Stimulated activated CD8-positive, alpha-beta memory T cell treated with anti-CD3 and anti-CD28 coated beads, Interleukin-12 subunit alpha, Interleukin-12 subunit beta, amount 100 ng/mL, for 1 hour (primary cell): ENCODE data around the gene FAM234A.
"Not testable (repeated sequence)": the region's sequence is repeated elsewhere in the genome, so short reads cannot be mapped to it uniquely, and the experiment has no call there.

Source experiments
- DNase-seq: peaks from one replicate; pipeline ENCODE4 v3.0.0-alpha.2; 2020; ENCODE audit warnings: low read depth

FAM234A gene

DNA sequence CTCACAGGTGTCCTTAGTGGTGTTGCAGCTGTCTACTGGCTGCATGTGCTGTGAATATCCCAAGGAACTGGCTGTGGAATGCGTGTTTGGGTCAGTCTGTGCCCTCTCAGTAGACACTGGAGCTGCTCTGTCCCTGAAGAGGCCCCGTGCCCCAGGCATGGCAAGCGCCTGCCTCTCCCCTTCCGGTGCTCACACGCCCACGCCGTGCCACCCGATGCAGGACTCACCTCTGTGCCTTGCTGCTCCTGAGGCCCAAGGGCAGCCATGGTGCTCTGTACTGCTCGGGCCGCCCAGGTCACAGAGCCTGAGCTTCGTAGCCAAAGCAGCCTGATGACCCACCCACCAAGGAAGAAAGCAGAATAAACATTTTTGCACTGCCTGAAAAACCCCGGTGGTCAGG lies 31.1 kb downstream of the FAM234A start:
- no peak for DNase-seq

DNA sequence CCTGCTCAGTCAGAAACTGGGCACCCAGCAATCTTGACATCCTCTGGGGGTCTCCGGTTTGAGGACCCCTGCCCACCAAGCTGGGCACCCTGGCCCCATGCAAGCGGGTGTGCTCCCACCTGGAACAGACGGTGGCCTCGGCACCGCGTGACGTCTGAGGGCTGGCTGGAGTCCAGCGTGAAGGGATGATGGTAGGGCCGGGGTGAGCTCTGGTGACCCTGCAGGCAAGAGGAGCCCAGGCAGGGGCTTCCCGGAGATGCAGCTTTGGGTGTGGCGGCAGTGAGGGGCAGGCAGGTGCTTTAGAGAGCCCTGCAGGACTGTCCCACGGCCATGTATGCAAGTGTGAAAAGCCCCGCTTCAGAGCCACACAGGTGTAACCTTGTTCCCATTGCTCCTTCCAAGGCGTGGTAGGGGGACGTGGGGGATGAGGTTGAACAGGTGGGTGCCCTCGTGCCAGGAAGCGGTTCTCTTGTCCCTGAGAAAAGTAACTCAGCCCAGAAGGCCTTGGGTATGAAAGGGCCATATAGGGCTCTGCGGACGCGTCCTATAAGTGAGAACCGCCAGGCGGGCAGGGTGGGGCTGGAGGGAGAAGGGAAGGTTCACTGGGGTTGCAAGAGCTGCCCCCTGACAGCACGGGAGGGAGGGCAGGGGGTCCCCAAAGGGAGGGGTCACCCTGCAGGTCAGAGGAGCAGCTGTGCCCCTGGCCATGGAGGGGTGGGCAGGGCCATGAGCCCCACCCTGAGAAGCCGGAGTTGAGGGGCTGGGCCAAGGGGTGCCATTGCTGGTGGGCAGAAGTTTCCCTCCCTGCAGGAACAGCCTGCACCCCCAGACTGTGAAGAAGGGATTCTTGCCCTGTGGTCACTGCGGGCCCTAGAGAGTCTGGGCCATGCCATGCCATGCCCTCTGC lies 31.9 kb downstream of the FAM234A start:
- DNase-seq, result no peak

DNA sequence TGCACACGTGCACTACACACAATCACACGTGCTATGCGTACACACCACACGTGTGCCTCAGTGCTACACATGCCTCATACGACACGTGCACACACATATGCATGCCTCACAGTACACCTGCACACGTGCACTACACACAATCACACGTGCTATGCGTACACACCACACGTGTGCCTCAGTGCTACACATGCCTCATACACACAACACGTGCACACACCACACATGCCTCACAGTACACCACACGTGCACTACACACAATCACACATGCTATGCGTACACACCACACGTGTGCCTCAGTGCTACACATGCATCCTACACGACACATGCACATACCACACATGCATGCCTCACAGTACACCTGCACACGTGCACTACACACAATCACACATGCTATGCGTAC lies 32.9 kb downstream of the FAM234A start:
- DNase-seq, result not testable (repeated sequence)

DNA sequence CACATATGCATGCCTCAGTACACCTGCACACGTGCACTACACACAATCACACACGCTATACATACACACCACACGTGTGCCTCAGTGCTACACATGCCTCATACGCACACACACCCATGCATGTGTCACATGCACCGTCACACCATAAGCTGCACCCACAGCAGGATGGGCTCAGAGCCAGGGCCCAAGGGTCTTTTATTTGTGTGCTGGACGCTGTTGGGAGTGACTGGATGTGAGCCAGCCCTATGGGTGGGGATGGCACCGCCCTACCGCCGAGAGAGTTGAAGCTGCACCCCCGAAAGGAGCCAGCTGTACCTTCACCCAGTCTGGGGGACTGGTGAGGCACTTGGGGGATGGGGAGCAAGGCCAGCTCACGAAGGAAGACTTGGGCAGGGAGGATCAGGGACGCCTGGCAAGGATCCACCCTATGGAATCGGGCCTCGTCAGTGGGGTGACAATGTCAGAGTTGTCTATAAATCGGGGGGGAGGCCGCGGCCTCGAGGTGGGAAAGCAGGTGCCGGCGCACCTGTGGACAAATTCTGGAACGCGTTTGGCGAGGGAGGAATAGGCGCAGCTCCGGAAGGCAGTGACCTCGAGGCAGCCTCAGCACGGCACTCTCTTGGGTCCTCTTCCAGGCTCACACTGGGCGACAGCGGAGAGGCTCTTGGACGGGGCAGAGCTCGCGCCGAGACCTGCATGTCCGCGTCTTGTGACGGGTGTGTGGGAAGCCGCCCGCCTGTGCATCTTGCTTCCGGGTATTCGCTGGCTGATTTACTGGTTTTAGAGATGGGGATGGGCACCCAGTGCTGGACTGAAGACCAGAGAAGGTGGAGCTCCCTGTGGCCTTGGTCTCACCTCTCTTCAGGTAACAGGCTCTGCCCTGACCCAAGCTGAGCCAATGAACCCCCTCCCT lies 33.8 kb downstream of the FAM234A start:
- no peak for DNase-seq

DNA sequence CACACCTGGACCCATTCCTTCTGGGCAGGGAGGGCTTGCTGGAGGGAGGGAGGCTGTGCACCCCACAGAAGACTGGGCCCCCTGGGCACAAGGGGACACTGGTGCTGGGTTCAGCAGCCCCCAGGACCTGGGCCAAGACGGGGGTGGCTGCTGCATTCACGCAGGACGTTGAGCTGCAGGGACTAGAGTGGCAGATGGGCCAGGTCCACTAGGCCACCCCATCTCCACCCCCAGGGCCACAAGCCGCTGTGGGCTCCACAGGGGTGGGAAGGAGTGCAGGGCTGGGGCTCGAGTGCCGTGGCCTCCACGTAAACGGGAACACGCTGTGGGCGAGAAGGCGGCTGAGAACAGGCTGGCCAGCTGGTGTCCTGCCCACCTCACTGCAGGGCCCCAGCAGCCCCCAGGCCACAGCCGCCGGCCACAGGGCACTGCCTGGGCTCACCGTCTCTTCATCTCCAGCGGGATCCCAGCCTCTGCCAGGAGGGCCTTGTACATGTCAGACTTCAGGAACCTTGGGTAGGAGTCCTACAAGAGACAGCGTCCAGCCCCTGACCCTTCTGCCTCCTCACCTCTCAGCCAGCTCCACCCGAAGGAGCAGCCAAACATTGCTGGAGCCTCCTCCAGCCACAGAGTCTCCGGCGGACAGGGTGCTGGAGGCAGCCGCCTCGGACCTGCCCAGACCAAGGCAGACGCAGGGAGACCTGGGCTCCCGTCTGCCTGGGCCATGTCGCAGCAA lies 34.6 kb downstream of the FAM234A start:
- no peak for DNase-seq

DNA sequence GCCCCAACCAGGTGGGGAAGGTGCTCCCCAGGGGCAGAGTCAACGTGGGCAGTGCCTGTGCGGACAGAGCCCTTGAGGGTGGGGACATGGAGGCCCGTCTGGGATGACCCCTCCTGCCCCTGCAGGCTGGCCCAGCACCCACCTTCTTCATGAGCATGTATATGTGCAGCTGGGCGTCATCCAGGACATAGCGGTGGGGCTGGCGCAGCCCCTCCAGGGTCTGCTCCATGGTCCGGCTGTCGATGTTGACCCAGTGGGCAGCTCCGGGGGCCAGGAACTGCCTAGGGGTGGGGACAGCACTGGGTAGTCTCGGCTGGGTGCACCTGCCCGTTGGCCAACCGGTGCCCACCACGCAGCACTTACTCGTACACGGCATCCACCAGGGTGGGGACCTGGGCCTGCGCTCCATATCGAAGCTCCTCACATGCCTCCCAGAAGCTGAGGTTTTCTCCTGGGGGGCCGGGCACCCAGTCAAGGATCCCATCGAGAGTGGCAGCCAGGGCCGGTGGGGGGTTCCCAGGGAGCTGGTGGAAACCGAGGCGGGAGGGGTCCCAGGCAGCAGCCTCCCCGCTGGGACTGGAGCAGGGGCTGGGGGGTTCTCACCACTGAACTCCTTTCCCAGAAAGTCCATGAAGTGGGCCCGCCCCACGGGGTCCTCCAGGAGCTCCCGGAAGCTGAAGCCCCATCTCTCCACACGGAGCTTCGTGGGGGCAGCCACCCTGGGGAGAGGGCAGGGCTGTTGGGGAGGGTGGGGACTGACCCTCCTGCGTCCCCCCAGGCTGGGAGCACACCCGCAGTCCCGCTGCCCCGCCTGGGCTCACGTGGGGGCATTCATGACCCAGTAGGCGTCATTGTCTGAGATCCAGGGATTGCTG lies 36.0 kb downstream of the FAM234A start:
- DNase-seq, result no peak

DNA sequence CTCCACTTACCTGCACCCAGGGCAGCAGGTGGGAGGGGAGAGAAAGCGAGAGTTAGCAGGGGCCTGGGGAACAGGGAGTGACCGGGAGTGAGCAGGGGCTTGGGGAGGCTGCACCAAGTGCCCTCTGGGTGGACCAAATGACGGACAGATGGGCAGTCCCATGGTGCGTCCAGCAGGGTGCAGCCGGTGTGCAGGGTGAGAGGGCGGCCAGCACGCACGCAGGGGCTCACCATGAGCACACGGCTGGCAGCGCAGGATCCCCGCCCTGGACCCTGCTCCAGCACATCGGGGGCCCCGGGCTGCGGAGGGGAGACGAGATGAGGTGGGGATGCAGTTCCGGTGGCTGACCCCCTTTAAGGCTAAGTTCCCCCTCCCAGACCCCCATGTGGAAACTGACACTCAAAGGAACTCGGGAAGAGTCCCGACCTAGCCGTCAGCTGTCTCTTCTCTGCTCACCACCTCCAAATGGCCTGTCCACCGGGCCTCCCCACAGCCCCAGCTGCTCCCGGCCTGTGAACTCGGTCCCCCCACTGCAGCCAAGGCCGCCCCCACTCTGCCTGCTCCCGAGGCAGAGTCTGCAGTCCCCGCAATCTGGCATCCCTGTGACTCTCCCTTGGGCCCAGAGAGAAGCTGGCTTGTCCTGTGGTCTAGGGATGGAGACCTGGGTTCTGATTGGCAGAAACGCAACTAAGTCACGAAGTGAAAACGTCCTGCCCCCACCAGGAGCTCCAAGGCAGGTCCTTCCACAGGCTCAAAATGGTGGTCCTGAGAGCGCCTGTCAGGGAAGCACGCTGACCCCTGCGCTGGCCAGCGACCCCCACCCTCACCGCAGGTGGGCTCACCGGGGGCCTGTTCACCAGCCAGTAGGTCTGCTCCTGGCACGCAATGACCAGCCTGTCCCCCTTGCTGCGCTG lies 38.3 kb downstream of the FAM234A start:
- no peak for DNase-seq

DNA sequence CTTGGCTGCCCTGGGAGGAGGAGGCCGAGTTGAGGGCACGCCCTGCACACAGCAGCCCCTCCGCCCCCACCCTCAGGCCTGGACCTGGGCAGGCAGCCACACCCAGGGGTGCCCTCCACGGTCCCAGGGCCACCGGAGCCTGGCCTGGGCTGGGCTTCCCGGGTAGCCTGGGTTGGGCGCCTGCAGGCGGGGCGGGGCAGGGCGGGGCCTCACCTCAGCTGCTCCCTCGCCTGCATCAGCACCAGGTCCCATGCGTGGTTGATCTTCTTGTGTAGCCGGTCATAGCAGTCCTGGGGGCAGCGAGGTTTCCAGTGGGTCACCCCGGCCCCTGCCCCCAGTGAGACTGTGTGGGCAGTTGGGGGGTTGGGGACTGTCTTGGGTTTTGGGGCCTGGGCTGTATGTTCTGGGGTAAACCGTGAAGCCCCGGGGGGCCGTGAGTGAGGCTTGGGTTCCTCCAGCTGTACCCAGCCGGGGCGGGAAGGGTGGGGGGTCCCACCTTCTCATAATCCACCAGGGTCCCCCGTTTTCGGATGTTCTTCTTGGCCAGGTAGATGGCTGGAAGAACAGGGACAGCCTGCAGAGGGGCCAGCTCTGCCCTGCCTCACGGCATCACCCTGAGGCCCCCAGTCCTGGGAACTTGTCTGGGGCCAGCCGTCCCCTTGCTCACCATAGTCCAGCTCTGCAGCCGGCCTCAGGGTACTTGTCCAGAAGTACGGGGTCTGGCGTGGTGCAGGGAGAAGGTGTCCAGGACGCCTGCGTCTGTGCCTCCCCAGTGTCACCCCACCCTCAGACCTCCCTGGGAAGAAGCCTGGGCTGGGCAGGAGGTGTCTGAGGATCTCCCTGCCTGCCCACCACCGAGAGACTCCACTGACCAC lies 39.2 kb downstream of the FAM234A start:
- DNase-seq, result no peak

DNA sequence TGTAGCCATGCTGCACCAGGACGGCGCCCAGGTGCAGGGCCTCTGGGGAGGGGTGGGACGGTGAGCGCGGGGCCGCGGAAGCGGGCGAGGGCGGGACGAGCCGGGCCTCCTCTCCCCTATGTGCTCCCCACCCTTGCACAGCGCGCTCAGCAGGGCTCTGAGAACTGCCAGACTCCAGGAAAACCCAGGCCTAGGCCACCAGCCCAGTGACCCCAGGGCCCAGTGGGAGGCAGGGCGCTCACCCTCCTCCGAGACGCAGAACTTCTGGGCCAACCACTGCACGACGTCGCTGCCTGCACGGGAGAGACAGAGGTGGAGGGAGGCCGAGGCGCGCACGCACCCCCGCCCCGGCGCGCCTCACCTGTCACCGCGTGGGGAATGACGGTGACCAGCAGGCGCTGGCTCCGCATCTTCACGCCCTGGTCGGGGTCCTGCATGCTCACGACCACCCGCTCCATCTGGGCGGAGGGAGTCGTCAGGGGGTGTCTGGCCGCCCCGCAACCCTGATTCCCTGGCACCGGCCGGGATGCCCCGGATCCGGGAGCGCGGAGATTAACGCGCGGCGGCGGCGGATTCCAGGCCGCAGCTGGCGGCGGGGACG lies 40.5 kb downstream of the FAM234A start:
- no peak for DNase-seq

DNA sequence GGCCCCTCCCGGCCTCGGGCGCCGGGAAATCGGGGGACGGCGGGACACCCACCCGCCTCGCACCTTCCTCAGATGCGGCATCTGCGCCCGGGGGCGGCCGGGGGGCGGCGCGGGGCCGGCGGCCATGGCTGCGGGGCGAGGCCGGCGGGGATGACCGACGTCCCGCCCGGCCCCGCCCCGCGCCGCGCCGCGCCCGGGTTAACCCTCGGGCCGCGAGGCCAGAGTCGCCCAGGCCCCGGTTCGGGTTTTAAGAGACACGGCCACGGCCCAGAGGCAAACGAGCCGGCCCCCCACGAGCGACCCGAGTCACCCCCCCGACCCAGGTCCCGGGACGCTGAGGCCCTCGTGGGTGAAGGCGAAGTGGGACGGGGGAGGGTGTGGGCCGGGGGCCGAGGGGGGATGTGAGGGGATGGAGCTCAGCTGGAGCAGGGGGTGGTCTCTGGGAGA lies 41.2 kb downstream of the FAM234A start, which contains the start of gene RGS11:
RGS11 (minus strand) TSS at position 159 of the 447 bp plus-strand sequence; CDS start at position 126, 33 bp downstream.
- no peak for DNase-seq

DNA sequence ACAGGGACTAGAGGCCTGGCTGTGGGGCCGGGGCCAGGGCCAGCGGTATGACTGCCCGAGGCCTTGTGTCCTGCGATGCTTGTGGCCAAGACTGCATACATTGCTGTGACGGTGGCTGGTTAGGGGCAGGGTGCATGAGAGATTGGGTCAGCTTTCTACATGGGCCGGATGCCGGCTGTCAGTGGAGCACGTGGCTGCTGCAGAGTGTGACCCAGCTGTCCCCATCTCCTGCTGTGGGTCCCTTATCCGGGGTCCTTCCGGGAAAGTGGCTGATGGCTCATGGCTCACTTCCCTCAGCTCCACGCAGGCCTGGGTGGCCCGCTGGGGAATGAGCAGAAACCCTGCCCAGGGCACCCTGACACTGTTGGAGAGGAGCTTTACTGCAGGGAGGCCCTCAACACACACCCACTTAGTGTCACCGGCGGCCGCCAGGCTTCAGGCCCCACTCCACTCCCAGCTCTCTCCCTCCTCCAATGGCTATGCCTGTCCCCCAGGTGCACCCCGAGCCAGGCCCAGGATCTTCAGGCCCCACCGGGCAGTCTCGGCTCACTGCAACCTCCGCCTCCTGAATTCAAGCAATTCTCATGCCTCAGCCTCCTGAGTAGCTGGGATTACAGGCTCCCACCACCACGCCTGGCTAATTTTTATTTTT lies 41.9 kb downstream of the FAM234A start:
- DNase-seq, result no peak

DNA sequence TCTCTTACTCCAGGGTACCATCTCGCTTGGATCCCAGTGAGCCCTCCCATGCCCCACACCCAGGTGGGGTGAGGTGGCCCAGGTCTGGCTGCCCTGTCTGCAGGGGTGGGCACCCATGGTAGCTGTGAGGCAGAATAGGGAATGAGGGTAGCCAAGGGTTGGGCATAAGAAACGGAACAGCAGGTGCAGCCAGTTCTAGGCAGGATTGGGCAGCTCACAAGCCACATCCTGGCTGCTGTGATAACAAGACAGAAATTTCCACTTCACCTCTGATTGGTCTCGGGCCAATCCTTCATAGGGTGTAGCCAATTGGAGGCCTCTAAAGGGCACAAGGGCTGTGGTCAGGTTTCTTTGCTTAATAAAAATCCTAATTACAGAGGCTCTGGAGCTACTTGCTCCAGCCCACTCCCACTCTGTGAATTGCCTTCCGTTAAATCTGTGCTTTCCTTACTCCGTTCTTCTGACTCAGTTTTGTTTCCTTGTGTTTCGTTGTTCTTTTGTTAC lies 44.3 kb downstream of the FAM234A start:
- DNase-seq, result peak; percentile 9

DNA sequence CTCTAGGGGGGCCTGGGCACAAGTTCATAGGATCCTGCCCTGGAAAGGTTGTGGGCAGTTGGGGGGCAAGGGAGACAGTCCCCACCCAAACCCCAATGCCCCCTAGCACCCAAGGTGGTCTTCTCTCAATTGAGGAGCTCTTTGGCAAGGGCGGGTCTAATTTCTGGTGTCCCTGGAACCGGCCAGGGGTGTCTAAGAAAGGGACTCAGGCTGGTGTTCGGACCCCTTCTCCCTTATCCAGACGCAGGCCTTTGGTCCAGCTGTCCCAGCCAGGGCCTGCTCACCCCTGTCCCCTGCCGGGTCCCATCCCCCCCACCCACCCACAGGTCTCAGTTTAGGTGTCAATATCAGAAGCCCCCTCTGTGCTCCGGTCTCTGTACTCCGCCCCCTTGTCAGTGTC lies 44.9 kb downstream of the FAM234A start:
- DNase-seq, result no peak

DNA sequence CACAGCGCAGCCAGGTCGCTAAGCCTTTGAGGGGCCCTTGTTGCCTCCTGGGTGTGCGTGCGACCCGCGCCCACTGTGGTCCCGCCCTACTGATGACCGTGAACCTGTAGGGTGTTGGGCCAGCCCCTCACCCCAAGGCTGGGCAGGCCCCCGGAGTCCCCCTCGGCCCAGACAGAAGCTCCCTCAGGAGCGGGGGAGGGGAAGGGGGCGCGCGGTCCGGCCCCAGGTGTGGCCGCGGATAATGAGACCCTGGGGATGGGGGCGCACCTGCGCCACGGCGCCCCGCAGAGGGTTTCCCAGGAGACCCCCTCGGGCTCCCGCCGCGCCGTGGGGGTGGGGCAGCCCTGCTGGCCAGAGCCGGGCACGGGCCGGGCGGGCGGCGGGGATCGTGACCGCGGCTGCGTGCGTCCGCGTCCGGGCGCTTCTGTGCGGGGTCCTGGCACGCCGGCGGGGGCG lies 45.4 kb downstream of the FAM234A start:
- DNase-seq, result no peak

DNA sequence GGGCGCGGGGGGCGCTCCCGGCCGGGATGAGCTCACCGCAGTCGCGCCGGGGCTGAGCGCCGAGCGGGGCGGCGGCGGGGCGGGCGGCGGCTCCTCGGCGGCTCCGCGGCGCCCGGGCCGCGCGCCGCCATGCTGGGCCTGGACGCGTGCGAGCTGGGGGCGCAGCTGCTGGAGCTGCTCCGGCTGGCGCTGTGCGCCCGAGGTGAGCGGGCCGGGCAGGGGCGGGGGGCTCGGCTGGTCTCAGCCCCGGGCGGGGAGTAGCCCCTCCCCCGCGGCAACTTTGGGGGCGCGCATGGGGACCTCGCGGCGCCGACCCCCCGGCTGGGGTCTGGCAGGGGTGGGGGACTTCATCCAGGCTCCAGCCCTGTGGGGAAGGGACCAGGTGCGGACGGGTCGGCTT lies 45.9 kb downstream of the FAM234A start, which contains the start of gene ARHGDIG:
ARHGDIG (plus strand) TSS at position 40 of the 400 bp plus-strand sequence; CDS start at position 130, 90 bp downstream.
- no peak for DNase-seq

DNA sequence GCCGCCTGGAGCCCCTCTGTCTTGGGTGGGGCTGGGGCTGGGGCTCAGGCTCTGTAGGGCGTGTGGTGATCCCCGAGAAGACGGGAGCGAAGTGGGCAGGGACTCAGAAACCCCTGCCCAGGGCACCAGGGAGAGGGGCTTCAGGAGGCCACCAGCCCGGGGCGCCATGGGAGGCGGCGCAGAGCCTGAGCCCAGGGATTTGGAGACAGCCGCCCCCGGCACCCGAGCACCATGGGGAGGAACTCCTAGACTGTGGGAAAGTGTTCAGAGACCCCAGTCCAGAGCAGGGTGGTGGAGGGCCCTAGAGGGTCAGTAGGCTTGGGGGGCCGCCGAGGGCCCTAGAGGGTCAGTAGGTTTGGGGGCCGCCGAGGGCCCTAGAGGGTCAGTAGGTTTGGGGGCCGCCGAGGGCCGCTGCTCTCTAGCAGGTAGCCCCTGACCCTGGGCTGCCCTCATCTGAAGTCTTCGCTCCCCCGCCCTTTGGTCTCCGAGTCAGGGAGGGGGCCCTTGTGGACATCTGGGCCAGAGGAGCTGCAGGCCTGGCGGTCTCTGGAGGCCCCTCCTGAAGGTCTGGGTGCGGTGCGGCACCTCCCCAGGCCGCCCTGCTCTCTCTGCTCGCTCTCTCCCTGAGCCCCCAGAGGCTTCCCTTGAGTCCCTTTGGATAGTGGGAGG lies 46.5 kb downstream of the FAM234A start:
- DNase-seq, result no peak
